ENCODE data around the gene TMEM123. TPM values are rescaled to one million over a fixed set of nuclear protein-coding genes. Genes with fewer than 3 reads are reported as not detected.

Gene TMEM123
- total and polyA plus RNA-seq, 2 of the 8 experiments (the other 6 are each of a cell fraction or from before 2014, with no cell fraction given): 75.5 to 80.1 TPM

DNA sequence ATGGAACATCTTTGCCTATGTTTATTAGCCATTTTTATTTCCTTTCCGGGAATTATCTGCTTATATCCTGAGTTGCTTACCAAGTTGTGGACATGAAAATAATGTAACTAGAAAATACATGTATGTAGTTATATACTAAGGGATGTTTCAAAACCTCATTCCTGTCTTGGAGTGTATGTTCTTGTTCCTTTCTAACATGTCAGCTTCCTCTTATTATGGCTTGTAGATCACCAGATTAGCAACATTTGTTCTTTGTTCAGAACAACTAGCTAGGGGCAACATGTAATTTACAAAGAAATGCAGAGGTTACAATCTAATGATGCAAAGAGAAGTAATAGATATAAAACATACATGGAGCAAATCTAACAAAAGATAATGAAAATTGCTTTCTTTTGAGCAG, 13.1 kb upstream of the TMEM123 start:
- H4K8ac ChIP-seq (ENCODE audit: extremely low read depth, insufficient read depth, low read length): no peak overlapping the region
- no peak overlapping the region for H2AK5ac ChIP-seq (ENCODE audit: low read depth, low read length)
- H2AFZ ChIP-seq (ENCODE audit: low read length): no peak overlapping the region
- H3K79me1 ChIP-seq (ENCODE audit: low read depth, low read length): no peaks in the 10 kb centered on the region
- no peaks in the 10 kb centered on the region for H4K20me1 ChIP-seq (replicated peaks in 1 of 2; ENCODE audit: control insufficient read depth in 1 of 2, insufficient read depth in 2 of 2, low read length in 2 of 2)
- no peak overlapping the region for H3K18ac ChIP-seq (ENCODE audit: extremely low read depth, low read length)
- H2BK12ac ChIP-seq (ENCODE audit: low read depth, low read length): no peak overlapping the region
- H3K79me2 ChIP-seq (ENCODE audit: control insufficient read depth in 1 of 2, insufficient read depth in 2 of 2, low read length in 2 of 2): no peaks in the 10 kb centered on the region
- 92% methylated on average over 1 of the region's 1 CpG; no CpG with 5 or more reads in 1 of the 2 experiments for WGBS, 2 experiments (ENCODE audit: extremely low coverage in 1 of 2, insufficient coverage in 1 of 2, insufficient read length in 1 of 2, insufficient replicate concordance in 2 of 2, low coverage in 1 of 2, low lambda C conversion rate in 2 of 2, missing lambda C conversion rate in 1 of 2)
- H3K27me3 ChIP-seq (replicated peaks in 1 of 4; ENCODE audit: control insufficient read depth in 3 of 4, extremely low read depth in 1 of 4, insufficient read depth in 3 of 4, low read length in 3 of 4): no peaks in the 10 kb centered on the region
- H4K91ac ChIP-seq (replicated peaks; ENCODE audit: insufficient read length, low read length): no peak overlapping the region
- no peak overlapping the region for H3K4me2 ChIP-seq (ENCODE audit: insufficient read depth in 1 of 2, low read depth in 2 of 2, low read length in 2 of 2)
- no peaks in the 10 kb centered on the region for H3K23me2 ChIP-seq (ENCODE audit: low read depth, low read length)
- POLR2A ChIA-PET (ENCODE audit: partially characterized antibody): interaction anchor here (0.6 kb wide), 1 partner anchor 30 kb away, joined by 3 read pairs; no protein-coding TSS in a partner anchor
- no peak overlapping the region for H3K56ac ChIP-seq (replicated peaks; ENCODE audit: insufficient read length, low read depth, low read length)
- CTCF ChIA-PET (ENCODE audit: partially characterized antibody): interaction anchor here (0.8 to 1.2 kb wide), 2 partner anchors 76 to 201 kb away, joined by 3 to 4 read pairs; no protein-coding TSS in a partner anchor
- H3K4me1 ChIP-seq (replicated peaks in 1 of 4; ENCODE audit: control insufficient read depth in 3 of 4, insufficient read depth in 4 of 4, low read length in 3 of 4): no peaks in the 10 kb centered on the region
- H2BK20ac ChIP-seq (ENCODE audit: low read length): no peak overlapping the region
- H3K36me3 ChIP-seq (ENCODE audit: control insufficient read depth in 2 of 4, insufficient read depth in 4 of 4, low read length in 3 of 4): no peaks in the 10 kb centered on the region
- H2BK5ac ChIP-seq (ENCODE audit: low read depth, low read length): no peak overlapping the region
- no peak overlapping the region for H3K14ac ChIP-seq (ENCODE audit: insufficient read length)
- no peak for FAIRE-seq
- no peak for DNase-seq (ENCODE audit: low read depth in 1 of 2, low spot score in 2 of 2)
- no peak overlapping the region for H3K9ac ChIP-seq (replicated peaks in 1 of 4; ENCODE audit: extremely low read depth in 1 of 4, low read depth in 3 of 4, low read length in 3 of 4)
- no peak overlapping the region for H2BK15ac ChIP-seq (ENCODE audit: low read length)
- H3K9me3 ChIP-seq (ENCODE audit: insufficient read depth in 2 of 2, low read depth in 1 of 2, low read length in 1 of 2): no peaks in the 10 kb centered on the region
- H3K27ac ChIP-seq (ENCODE audit: low read depth, low read length): no peak overlapping the region
- H3K4me3 ChIP-seq (ENCODE audit: extremely low read depth in 1 of 4, insufficient read depth in 2 of 4, low read depth in 3 of 4, low read length in 4 of 4): no peak overlapping the region
- no peak overlapping the region for H2BK120ac ChIP-seq (replicated peaks; ENCODE audit: low read depth, low read length)
- no peak overlapping the region for H4K5ac ChIP-seq (ENCODE audit: insufficient read length, low read depth, low read length)
- no peak overlapping the region for H3K4ac ChIP-seq (replicated peaks; ENCODE audit: insufficient read length, low read depth, low read length)
- no peak overlapping the region for H3K23ac ChIP-seq (ENCODE audit: insufficient read length)
- TF ChIP-seq SP2 (IDR thresholded peaks at IDR 0.05; ENCODE audit: low read length): no peak
- no peak for TF ChIP-seq CREB1 (IDR thresholded peaks at IDR 0.05)
